Tibial nerve (tissue), 4 donors: Measurements from ENCODE around the gene OR52M1.

ENCODE experiments used
- CTCF ChIP-seq, 5 experiments: fragments of 200-600 bp in 3 of 5; fragments of 450-650 bp in 2 of 5; sonication (generic) in 3 of 5; IDR thresholded peaks; one replicate each; pipeline ENCODE4 v1.5.1; 2016 to 2019; ENCODE audit warnings: antibody characterized with exemption in 5 of 5, mild to moderate bottlenecking in 3 of 5, moderate library complexity in 2 of 5
- EP300 ChIP-seq, 2 donors: sonication (generic); formaldehyde crosslinking; IDR thresholded peaks; one replicate each; pipeline ENCODE4 v1.6.1; 2017; ENCODE audit warnings: antibody characterized with exemption in 2 of 2, mild to moderate bottlenecking in 1 of 2

GRCh38 chr11:4539603-4540219 is 5.3 kb upstream of the OR52M1 start:
- peak; percentile 40 to 60 (median 42) for TF ChIP-seq CTCF (IDR thresholded peaks at IDR 0.05)
- TF ChIP-seq EP300 (IDR thresholded peaks at IDR 0.05) = no peak
